ENCODE data around the gene CRTAC1.

GRCh38 chr10:97974526-97975525 is 55.6 kb downstream of the CRTAC1 start:
- TF ChIP-seq GABPA (tag; conservative IDR thresholded peaks at IDR 0.05; ENCODE audit: low read depth) (no peak), RBBP5 (IDR thresholded peaks at IDR 0.05; ENCODE audit: borderline replicate concordance, insufficient read depth, low read length, poor library complexity, severe bottlenecking) (no peak), NR2C1 (IDR thresholded peaks at IDR 0.05) (no peak), NR2C1 (tag; IDR thresholded peaks at IDR 0.05) (no peak), HMG20B (CRISPR knock-in tag; IDR thresholded peaks at IDR 0.05) (no peak), SRSF1 (IDR thresholded peaks at IDR 0.05; ENCODE audit: low read depth, low read length) (no peak)
